ENCODE measurements around the gene ZNF683.
"Not testable (repeated sequence)": the region's sequence is repeated elsewhere in the genome, so short reads cannot be mapped to it uniquely, and the experiment has no call there.

Gene ZNF683

DNA sequence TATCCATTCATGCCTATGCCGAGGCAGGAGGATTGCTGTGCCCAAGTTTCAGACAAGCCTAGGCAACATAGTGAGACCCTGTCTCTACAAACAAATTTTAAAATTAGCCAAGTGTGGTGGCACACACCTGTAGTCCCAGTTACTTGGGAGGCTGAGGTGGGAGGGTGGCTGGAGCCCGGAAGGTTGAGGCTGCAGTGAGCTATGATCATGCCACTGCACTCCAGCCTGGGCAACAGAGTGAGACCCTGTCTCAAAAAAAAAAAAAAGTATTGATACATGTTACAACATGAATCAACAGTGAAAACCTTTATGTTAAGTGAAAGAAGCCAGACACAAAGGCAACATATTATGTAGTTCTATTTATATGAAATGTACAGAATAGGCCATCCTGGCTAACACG is 12.5 kb upstream of the ZNF683 start:
- DNase-seq (ENCODE audit: low read depth in 2 of 2), result not testable (repeated sequence)

DNA sequence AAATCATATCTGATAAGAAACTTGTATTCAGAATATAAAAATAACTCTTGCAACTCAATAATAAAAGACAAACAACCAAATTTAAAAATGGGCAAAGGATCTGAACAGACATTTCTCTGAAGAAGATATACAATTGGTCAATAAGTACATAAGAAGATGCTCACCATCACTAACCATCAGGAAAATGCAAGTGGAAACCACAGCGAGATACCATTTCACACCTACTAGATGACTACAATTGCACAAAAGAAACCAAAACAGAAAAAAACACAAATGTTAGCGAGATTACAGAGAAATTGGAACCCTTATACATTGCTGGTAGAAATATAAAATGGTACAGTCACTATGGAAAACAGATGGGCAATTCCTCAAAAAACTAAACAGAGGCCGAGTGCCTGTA is 11.5 kb upstream of the ZNF683 start:
- DNase-seq (ENCODE audit: low read depth in 2 of 2), result no peak

DNA sequence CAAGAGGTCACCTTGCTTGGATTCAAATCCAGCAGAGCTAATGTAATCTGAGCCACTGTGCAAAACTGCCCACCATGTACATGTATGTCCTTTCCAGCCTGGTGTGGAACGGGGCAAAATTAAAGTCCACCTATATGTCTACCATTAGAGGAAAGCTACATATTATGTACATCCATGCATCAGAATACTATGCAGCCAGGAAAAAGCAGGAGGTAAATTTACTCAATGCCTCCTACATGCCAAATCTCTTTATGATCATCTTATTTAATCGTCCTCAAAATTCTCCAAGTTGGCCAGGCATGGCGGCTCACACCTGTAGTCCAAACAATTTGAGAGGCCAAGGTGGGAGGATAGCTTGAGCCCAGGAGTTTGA is 6.3 kb upstream of the ZNF683 start:
- no peak for DNase-seq (ENCODE audit: low read depth in 2 of 2)

DNA sequence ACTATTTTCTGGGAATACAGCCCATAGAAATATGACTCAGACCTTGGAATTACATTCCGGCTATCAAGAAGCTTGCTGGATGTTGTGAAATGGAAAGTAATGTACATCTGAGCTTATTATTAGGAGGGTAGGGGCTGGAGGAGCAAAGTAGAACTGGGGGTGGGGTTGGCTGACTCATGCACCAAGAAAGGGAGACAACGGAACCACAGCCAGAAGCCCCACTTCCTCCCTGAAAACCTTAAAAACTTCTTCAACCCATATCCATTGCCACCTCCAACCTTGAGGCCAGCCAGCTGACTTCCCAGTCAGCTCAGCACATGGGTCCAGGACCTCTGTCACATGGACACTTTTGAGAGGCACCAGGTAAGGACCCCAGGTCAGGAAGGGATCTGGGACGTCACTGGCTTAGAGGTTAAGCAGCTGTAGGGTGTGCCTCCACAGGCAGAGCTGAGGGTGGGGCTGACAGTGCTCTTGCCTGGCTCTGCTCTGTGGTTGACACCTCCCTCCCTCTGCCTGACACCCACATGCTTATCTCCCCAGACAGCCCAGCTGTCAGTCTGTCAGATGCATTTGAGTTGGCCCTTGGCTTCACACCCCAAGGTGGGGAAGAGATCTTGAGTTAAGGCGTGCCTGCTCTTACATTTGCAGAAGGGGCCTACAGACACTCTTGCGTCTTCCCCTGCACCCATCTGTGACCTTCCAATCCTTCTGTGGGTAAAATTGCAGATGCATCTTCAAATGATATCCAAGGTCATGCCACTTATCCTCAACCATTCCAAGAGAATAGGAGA is 5.7 kb upstream of the ZNF683 start:
- peak; percentile 42 to 65 for DNase-seq (ENCODE audit: low read depth in 2 of 2)

DNA sequence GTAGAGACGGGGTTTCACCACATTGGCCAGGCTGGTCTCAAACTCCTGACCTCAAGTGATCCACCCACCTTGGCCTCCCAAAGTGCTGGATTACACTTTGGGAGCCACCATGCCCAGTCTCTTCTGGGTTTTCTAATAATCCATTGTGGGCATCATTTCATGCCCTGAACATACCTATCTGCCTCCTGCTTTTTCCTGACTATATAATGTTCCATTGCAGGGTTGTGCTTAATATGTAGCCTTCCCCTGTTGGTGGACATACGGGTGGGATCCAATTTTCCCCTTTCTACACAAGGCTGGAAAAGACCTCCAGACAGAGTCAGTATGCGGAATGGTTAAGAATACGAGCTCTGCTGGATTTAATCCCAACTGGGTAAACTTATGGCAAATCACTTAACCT is 3.5 kb upstream of the ZNF683 start:
- no peak for DNase-seq (ENCODE audit: low read depth in 2 of 2)

DNA sequence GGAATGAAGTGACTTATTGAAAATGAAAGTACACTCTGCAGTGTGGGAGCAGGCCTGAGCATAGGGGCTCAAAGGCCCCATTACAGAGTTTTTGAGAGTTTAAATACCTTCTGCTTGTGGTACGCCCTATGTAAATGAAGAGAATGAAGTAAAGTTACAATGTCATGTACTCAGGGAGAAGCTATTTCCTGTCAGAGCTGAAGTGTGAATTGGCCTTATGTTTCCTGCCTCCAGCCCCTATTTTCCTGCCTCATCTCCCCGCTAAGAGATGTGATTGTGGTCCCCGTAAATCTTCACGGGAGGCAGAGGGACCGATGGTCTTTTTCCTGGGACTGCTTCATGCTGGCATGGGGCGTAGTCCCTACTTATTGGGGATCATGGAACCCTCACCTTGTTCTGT is 2.5 kb upstream of the ZNF683 start:
- DNase-seq (ENCODE audit: low read depth in 2 of 2), result no peak

DNA sequence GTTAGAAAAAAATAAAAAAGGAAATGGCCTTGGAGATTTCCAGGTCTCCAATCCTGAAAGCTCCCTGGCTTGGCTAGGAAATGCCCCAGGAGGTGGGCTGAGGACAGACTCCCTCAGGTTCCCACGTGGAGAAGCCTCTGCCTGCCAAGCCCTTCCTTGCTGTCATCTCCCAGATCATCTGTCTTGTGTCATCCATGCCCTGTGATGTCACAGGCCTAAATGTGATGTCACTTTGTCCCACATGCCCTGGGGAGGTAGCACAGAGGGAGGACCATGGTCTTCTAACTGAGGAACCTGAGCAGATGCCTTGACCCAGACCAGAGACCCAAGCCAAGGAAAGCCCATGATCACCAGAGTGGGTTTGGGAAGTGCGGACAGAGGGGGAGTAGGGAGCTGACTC is 1.8 kb upstream of the ZNF683 start:
- not testable (repeated sequence) for DNase-seq (ENCODE audit: low read depth in 2 of 2)

DNA sequence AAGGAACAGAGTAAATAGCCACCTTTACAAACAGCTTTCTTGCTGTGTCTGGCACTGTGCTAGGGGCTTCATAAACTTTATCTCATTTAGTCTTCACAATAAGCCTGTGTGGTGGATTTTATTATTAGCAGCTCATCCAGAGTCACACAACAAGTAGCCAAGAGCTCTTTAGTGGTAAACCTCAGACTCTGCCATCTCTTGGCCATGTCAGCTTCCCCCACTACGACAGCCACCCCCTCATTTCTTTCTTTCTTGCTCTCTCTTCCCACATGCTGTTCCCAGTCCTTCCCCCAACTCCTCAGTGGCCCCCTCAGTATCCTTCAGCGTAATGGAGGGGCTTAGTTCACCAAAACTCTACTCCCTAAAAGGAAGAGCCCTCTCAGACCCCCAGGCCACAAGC is 1.2 kb upstream of the ZNF683 start:
- DNase-seq (ENCODE audit: low read depth in 2 of 2), result no peak

DNA sequence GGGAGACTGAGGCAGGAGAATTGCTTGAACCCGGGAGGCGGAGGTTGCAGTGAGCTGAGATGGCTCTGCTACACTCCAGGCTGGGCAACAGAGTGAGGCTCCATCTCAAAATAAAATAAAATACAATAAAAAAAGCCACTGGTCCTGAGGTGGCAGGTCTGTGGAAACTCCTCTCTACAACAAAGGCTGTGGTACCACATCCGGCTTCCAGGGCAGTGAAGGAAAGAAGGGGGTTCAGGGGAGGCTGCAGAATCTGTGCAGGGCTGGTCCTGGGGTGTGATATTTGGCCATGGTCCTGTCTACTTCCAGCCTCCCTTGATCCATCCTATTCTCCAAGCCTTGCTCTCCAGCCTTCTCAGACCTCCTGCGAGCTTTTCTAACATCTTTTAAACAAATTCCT is 731 bp upstream of the ZNF683 start:
- DNase-seq (ENCODE audit: low read depth in 2 of 2), result no peak

DNA sequence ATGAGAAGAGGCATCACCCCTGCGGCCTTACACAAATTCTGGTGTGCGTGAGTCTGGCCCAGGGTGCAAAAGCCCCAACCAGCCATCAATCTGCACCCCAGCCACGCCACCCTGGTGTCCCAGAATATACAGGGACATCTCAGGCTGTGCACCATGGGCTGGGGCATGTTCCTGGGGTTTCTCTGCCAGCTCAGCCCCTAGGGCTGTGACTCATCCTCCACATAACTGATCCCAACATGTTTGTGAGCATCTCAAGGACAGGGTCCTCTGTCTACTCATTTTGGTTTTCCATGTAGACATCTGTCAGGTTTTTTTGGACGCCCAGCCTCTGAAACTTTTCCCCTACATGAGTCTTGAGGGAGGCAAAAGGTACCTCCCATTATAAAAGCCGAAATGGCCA is 511 bp downstream of the ZNF683 start:
- DNase-seq (ENCODE audit: low read depth in 2 of 2), result no peak

DNA sequence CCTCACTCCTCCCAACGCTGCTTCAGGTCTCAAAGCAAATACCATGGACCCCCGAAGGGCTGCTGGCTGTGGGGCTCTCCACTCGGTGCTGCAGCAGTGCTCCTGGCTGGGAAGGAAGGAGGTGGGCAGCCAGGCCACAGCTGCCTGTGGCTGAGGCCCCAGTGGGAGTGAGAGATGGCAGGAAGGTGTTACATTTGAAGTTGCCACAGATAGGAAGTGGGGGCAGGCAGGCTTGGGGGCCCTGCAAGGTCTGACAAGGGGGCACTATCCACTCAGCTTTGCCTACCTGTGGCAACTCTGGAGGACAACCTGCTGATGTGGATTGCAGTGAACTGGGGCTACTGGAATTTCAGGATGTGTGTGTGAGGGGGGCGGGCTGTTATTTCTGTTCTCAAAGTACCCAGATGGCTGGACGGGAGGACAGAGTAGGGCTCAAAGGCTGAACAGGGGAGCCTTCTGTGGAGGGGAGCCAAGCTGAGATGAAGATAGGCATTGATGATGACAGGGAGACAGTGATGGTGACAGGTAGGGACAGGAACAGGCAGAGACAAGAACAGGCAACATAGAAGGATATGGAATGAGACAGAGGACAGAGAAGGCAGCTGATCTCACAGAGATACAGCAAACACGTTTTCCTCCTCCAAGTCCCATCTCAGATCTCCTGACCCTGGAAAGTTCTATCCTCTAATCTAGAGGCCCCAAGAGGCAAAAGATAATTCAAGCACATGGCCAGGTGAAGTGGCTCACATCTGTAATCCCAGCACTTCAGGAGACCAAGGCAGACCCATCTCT is 1.8 kb downstream of the ZNF683 start:
- no peak for DNase-seq (ENCODE audit: low read depth in 2 of 2)

DNA sequence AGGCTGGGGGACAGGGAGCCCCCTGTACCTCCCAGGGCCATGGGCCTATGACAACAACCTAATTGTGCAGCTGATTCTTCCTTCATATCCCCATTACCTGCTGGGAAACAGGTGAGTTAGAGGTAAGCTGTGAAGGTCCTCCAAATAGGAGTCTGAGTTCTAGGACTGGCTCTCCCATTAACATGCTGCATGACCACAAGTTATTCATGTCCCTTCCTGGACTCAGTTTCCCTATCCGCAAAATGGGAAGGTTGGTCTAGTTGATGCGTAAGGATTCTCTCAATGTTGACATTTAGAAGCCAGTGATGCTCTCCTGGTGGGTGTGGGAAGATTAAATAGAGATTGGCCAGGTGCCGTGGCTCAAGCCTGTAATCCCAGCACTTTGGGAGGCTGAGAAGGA is 4.1 kb downstream of the ZNF683 start:
- no peak for DNase-seq (ENCODE audit: low read depth in 2 of 2)

DNA sequence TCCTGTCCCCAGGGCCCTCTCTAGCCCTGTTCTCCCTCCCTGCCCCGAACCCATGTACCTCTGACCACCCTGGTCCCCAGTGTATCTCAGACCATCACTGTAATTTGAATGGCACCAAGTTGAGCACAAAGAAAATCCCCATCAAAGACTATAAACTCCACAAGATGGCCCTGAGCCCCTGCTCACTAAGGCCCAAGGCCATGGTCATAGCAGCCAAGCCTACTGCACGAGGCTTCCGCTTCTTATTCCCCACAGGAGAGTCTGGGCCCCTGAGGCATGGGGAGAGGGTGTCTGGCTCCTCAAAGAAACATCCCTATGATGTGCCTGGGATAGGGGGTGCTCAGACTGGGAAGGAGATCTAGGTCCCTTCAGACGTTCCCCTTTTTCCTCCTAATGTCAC is 4.5 kb downstream of the ZNF683 start:
- no peak for DNase-seq (ENCODE audit: low read depth in 2 of 2)

DNA sequence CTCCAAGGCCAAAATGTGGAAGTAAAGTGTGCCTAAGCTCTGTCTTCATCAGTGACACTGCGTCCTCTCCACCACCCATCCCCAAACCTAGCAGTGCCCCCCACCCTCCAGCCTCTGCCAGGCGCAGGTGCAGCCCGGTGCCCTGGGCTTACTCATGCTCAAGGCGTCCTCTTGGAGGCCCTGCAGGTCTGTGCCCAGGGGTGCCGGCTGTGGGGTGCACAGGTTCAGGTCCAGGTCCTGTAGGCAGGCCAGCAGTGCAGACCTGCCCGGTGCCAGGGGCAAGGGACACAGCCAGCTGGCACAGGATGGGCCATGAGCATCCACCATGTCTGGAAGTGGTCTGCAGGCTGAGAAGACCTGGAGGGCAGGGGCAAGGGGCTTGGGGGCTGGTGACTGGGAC is 5.1 kb downstream of the ZNF683 start:
- no peak for DNase-seq (ENCODE audit: low read depth in 2 of 2)

DNA sequence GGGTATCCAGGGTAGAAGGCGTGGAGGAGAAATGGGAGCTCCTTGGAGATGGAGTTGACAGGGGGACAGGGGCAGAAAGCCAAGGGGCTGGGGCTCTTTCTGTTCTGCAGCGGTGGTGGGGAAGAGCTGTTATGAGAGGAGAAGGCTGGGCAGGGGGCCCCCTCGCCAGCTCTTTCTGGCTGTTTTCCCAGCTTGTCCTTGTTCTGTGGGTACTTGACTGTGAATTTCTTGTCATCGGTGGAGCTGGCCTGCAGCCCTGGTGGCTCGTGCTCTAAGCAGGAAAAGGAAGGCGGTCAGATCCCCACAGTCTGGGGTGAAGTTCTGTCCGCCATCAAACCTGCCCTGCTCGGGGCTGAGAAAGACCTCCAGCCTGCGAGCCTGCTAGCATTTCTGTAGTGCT is 7.6 kb downstream of the ZNF683 start:
- DNase-seq (ENCODE audit: low read depth in 2 of 2), result no peak

DNA sequence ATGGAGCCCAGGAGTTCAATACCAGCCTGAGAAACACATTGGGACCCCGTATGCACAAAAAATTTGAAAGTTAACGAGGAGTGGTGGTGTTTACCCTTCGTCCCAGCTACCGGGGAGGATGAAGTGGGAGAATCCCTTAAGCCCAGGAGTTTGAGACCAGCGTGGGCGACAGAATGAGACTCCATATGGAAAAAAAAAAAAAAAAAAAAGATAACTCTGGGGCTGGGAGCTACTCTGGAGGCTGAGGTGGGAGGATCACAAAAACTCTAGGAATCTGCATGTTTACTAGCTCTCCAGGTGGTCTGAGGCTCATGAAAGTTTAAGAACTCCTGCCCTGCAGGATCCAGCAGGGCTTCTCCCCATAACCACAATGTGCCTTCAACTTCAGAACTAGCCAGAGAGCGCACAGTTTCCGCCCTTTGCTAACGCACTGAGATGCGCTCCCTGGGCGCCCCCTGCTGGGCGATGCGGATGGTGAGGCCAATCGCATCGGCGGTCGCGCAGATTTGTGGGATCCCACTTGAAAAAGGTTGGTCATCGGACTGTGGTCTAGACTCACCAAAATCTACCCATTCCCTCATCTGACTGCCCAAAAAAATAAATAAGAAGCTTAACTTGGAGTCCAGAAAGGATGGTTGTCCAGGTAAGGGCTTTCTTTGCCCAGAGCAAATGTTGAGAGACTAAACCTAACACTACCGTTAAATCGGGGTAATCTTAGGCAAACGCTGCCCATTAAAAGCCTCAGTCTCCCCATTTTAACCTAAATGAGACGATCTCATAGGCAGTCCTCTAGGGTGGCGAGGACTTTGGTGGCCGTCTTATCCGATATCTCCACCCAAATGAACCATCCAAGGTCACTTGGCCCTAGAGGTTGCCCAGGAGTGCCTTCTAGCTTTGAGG is 8.8 kb downstream of the ZNF683 start:
- DNase-seq (ENCODE audit: low read depth in 2 of 2), result peak; percentile 72 to 83

DNA sequence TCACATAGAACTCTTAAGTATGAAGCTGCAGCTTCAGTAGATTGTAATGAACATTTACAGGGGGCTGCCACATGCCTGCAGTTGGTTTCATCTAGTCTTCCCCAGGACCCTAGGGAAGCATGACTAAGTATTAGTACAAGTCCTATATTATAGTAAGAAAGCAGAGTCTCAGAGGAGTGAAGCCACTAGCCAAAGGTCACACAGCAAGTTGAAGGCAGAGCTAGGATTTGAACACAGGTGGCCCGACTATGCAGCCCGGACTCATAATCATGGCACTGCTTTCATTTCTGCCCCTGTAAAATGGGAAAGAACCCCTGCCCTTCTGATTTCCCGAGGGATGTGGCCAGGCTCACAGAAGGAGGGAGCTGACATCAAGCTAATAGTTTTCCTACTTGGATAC is 10.2 kb downstream of the ZNF683 start:
- no peak for DNase-seq (ENCODE audit: low read depth in 2 of 2)

DNA sequence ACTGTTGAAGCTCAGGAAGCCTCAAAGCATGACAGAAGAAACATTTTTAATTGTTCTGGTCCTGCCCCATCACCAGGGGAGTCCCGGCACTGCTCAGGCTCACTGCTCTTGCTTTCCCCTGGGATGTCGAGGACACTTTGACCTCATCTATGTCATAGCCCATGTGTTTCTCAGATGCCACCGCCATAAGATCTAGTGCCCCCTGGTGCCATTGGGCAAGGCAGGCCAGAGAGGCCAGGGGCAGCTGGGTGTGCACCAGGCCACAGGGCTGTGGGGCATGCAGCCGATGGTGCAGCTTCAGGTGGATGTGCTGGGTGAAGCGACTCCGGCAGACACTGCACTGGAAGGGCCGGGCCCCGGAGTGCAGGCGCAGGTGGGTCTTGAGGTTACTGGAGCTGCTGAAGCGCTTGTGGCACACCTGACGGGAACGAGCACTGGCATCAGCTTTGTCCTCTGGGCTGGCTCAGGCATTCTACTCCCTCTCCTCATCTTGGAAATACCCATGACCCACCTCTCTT is 10.9 kb downstream of the ZNF683 start:
- DNase-seq (ENCODE audit: low read depth in 2 of 2), result no peak

DNA sequence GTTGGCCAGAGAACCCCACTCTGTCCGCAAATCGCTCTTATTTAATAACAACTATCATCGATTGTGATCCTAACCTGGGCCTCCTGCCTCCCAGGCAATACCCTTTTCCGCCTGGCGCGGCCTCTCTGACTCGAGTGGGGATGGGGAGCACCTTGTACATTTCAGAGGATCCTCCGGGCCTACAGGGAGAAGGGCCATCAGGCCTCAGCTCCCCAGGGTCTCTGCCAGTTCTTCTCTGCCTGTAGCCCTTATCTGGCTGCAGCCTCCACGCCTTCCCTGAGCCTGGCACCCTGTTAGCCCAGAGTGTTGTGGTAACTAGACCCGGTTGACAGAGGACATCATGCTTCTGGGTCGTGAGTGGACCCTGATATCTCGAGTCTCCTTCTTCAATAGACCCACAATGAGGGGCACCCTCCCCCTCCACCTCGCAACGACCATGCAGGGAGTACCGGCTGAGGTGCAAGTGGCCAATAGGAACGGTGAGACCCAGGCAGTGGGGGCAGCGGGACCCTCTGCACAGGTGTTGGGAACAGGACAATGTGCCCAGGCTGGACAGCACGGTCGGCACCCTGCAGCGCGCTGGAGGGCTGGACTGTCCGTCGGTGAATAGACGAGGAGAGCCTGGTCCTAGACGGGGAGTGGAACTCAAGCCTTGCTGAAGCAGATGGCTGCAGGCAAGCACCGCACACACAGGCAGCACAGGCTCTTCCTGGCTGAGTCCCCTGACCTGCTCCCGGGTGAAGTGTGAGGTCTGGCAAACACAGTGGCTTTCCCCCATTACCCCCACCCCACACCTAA is 11.5 kb downstream of the ZNF683 start:
- DNase-seq (ENCODE audit: low read depth in 2 of 2), result no peak

DNA sequence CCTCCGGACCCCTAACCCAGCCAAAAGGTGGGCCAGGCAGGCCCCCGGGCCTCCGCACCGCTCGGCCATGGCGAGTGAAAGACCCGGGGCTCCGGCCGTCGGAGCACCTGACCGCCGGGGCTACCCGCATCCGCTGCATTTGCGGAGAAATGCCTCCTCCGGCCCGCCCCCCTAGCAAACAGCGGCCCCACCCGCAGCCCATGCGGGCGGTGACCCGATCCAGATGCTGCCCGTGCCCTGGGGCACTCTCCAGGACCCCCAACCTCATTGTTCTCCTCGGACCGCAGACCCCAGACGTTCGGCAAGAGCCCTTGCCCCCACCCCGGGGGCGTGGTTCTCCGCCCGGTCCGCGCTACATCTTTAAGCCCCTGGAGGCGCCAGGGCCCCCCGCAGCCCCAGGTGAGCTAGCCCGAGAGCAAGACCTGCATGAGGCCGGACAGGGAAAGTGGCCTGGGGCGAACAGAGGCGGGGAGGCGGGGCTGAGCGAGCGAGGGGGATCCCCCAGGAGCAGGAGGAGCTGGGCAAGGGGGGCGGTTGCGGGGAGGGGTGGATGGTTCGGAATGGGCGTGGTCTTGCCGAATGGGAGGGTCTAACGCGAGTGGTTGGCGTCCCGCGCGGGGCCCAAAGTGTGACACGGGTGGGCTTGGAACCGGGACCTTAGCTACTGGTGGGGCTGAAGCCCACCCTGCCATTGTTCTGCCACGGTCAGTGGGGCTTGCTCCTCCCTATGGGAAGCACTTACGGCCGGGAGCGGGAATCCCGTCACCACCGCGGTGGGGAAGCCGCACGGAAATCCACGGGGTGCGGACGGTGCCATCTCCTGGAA is 12.4 kb downstream of the ZNF683 start:
- peak; percentile 16 to 33 for DNase-seq (ENCODE audit: low read depth in 2 of 2)
